Measurements from ENCODE around the gene SBF2.

Gene SBF2

DNA sequence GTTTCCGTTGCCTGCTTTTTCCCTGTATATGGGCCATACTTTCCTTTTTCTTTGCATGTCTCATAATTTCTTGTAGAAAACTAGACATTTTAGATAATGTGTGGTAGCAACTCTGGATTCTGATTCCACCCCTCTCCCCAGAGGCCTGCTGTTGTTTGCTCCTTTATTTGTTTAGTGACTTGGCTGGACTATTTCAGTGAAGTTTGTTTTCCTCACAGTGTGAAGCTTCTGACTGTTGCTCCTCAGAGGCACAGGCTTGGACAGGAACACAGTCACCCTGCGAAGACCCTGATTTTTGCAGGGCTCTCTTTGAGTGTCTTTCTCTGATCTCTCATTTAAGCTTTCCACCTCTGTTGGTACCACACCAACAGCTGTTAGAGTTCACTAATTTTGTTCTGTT lies 557.7 kb downstream of the SBF2 start:
- no peak for DNase-seq

- DNase-seq, result no peak
These were observed 558.1 kb downstream of the SBF2 start for GRCh38 chr11:9735919-9736318.

DNA sequence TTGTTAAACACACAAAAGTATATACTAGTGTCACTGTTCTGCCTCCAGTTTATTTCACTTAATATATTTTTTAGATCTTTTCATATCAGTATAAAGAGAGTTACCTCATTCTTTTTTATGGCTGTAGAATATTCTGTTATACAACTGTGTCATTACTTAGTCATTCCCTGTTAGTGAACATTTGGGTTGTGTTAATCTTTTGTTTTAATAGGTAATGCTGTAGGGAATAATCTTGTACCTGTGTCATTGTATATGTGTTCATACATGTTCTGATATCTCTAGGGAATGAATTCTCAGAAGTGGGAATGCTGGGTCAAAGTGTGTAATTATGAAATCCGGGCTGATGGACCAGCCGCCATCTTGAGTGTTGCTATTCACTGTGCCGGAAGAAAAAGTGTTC lies 558.8 kb downstream of the SBF2 start:
- no peak for DNase-seq

DNA sequence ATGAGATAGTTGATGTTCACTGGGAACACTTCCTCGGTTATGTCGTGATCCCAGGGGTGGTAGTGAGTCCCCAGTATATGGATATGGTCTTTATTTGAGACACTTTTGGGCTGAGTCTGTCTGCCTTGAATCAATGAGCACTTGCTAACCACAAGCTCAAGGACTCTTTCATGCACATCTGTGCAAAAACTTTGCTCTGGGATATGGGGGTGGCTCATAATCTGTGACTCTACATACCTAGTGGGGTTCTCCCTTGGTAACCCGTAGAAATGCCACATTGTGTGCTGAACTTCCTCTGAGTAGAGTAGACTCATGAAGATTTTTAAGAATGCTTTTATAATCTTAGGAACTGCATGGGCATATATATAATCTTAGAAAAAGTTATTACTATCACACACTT lies 560.8 kb downstream of the SBF2 start:
- DNase-seq, result no peak

DNA sequence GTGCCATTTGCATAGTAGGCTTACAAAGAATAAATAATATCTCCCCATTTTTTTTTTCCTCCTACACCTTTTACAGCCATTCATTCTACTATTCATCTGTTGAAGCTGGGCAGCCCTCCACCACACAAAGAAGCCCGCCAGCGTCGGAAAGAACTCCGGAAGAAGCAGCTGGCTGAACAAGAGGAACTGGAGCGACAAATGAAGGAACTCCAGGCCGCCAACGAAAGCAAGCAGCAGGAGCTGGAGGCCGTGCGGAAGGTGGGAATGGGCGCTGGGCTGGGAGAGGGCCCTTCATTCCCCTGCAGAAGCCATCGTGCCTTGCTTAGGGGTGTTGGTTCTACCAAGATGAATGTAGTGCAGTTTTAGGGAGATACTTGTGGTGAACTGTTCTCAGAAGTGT lies 561.6 kb downstream of the SBF2 start:
- no peak for DNase-seq

DNA sequence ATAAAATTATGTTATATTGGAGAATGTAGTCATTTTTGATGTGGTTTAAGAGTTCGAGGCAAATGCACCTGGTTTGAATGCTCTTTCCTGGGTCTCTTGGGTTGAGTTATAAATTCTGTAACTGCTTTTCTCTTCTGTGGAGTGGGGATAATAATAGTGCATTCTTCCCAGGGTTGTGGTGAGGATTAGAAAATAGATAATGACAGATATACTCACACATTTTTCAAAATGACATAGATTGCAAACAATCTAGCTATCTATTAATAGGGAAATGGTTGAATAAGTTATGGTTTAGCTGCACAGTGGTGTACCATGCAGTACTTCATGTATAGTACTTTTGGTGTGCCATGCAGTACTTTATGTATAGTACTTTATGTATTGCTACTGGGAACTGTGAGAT lies 562.8 kb downstream of the SBF2 start:
- no peak for DNase-seq
